CD4-positive, alpha-beta memory T cell (primary cell): ENCODE measurements around the gene AMZ1. TPM values are rescaled to one million over a fixed set of nuclear protein-coding genes. Genes with fewer than 3 reads are reported as not detected.
A peak's percentile ranks its signal among the peaks of the same experiment; 100 is the strongest.

Experiments
- CTCF ChIA-PET: fragments of 350-600 bp; sonication (Branson Sonifier 250); formaldehyde crosslinking; loops from one replicate; lab custom pipeline; 2021; ENCODE audit warnings: inconsistent platforms; ENCODE audit not compliant: partially characterized antibody; lab: Charles Lee
- POLR2A ChIA-PET: fragments of 350-600 bp; sonication (Branson Sonifier 250); formaldehyde crosslinking; loops from one replicate; lab custom pipeline; 2021; ENCODE audit not compliant: partially characterized antibody; lab: Charles Lee
- DNase-seq, 5 donors: peaks; one replicate each; pipeline versions ENCODE4 v3.0.0 to v3.0.0-alpha.2; 2020 to 2022; ENCODE audit warnings: mixed read lengths in 1 of 5
- H3K27ac ChIP-seq: one replicate; pipeline ENCODE4 v1.7.0; 2013; ENCODE audit warnings: low read depth, low read length
- H3K27me3 ChIP-seq: 2 replicates; pipeline ENCODE4 v1.7.0; 2013; ENCODE audit warnings: mild to moderate bottlenecking, low read length, moderate library complexity; ENCODE audit not compliant: insufficient read depth
- H3K36me3 ChIP-seq: 2 replicates; pipeline ENCODE4 v1.7.0; 2013; ENCODE audit warnings: mild to moderate bottlenecking, low read length, moderate library complexity; ENCODE audit not compliant: insufficient read depth
- H3K4me1 ChIP-seq: 2 replicates; pipeline ENCODE4 v1.7.0; 2013; ENCODE audit warnings: mild to moderate bottlenecking, low read length, moderate library complexity; ENCODE audit not compliant: insufficient read depth
- H3K4me3 ChIP-seq, 2 donors: one replicate each; pipeline ENCODE4 v1.7.0; 2013; ENCODE audit warnings: low read length in 2 of 2, mild to moderate bottlenecking in 1 of 2
- H3K9me3 ChIP-seq, 2 donors: one replicate each; pipeline ENCODE4 v1.7.0; 2013; ENCODE audit warnings: low read length in 2 of 2, control low read depth in 1 of 2; ENCODE audit not compliant: control insufficient read depth in 1 of 2
- H3K27ac Mint-ChIP-seq, 7 donors: one replicate each; pipeline ENCODE4 v1.8.0; 2020 to 2021; ENCODE audit warnings: mixed read lengths in 7 of 7, mild to moderate bottlenecking in 6 of 7, inconsistent platforms in 3 of 7, moderate library complexity in 3 of 7
- H3K27me3 Mint-ChIP-seq, 2 donors: one replicate each; pipeline ENCODE4 v1.8.0; 2020 to 2021; ENCODE audit warnings: mixed read lengths in 2 of 2
- H3K36me3 Mint-ChIP-seq, 2 donors: one replicate each; pipeline ENCODE4 v1.8.0; 2020 to 2021; ENCODE audit warnings: mixed read lengths in 2 of 2, inconsistent platforms in 1 of 2, mild to moderate bottlenecking in 1 of 2
- H3K4me1 Mint-ChIP-seq, 4 donors: one replicate each; pipeline ENCODE4 v1.8.0; 2020 to 2021; ENCODE audit warnings: mixed read lengths in 4 of 4, mild to moderate bottlenecking in 1 of 4
- H3K4me3 Mint-ChIP-seq, 8 donors: one replicate each; pipeline ENCODE4 v1.8.0; 2020 to 2021; ENCODE audit warnings: mixed read lengths in 8 of 8, mild to moderate bottlenecking in 7 of 8, moderate library complexity in 6 of 8, inconsistent platforms in 3 of 8
- H3K9me3 Mint-ChIP-seq, 8 donors: one replicate each; pipeline ENCODE4 v1.8.0; 2020 to 2021; ENCODE audit warnings: mixed read lengths in 8 of 8, mild to moderate bottlenecking in 5 of 8, inconsistent platforms in 3 of 8, moderate library complexity in 1 of 8
- intact Hi-C: fragments of 100-400 bp; cut with micrococcal nuclease; formaldehyde crosslinking; loops from one replicate; pipeline ENCODE4 v1.15.1; 2023
- polyA plus RNA-seq, 2 donors: library from polyadenylated mRNA; unstranded; fragments of 300-500 nt; fragmentation: Illumina TruSeq; gene quantifications; one replicate each; pipeline ENCODE4 v1.2.3, GENCODE V29; 2021
- total RNA-seq, 2 experiments: library from RNA; stranded (reverse); gene quantifications; one replicate each; pipeline ENCODE4 v1.2.3, GENCODE V29; 2021

AMZ1 gene
- total and polyA plus RNA-seq, 4 experiments from 2014 or later = 0.15 to 2.0 (median 1.6) TPM; not detected in 1

DNA sequence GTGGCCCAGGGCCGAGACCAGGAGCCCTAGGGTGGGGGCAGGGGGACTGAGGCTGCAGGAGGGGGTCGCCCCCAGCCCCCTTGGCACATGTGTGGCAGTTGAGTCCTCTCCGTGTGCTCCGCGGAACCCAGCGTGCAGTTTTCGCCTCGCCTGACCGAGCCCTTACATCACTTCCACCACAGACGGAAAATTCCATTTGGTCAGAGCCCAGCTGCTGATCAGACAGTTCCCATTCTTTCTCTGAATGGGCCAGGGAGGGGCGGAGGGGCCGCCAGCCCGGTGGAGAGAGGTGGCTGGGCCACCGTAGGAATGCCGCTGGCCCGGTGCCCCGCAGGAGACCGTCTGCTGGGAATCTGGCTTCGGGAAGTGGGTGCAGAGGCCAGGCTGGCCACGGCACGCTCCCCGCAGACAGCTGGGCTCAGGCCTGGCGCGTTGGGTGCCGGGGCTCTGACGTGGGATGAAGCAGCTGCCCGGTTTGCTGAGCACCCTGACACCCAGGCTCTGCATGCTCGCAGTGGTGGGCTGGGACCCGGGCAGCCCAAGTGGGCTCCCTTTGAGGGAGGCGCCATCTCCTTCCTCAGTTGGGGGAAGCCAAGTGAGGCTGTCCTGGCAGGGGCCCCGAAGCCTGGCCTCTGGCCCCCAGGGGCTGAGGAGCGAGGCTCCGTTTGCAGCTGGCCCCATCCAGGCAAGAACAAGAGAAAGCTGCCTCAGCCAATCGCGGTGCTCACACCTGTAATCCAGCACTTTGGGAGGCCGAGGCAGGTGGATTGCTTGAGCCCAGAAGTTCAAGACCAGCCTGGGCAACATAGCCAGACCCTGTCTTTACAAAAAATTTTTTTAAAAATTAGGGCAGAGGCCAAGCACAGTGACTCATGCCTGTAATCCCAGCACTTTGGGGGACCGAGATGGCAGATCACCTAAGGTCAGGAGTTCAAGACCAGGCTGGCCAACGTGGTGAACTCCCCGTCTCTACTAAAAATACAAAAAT lies 46.3 kb upstream of the AMZ1 start:
- DNase-seq = no peak
- Mint-ChIP-seq H3K27ac (no peak overlapping the region), H3K36me3 (peaks cover 0 to 2% of the 10 kb centered on the region in 2 donors), H3K4me3 (no peak overlapping the region), H3K9me3 (no peaks in the 10 kb centered on the region), H3K4me1 (peaks cover 8 to 18% (median 11%) of the 10 kb centered on the region in 4 donors), H3K27me3 (no peaks in the 10 kb centered on the region)
- intact Hi-C loops = no loop called here
- POLR2A ChIA-PET = interaction anchor here (0.7 kb wide), 1 partner anchor 11 kb away, joined by 4 read pairs; no protein-coding TSS in a partner anchor
- peaks cover 14% of the 10 kb centered on the region for H3K4me1 ChIP-seq
- no peak overlapping the region for H3K27ac ChIP-seq
- H3K27me3 ChIP-seq = no peaks in the 10 kb centered on the region
- no peaks in the 10 kb centered on the region for H3K36me3 ChIP-seq
- CTCF ChIA-PET = no interaction called here
- no peaks in the 10 kb centered on the region for H3K9me3 ChIP-seq
- H3K4me3 ChIP-seq = no peak overlapping the region

DNA sequence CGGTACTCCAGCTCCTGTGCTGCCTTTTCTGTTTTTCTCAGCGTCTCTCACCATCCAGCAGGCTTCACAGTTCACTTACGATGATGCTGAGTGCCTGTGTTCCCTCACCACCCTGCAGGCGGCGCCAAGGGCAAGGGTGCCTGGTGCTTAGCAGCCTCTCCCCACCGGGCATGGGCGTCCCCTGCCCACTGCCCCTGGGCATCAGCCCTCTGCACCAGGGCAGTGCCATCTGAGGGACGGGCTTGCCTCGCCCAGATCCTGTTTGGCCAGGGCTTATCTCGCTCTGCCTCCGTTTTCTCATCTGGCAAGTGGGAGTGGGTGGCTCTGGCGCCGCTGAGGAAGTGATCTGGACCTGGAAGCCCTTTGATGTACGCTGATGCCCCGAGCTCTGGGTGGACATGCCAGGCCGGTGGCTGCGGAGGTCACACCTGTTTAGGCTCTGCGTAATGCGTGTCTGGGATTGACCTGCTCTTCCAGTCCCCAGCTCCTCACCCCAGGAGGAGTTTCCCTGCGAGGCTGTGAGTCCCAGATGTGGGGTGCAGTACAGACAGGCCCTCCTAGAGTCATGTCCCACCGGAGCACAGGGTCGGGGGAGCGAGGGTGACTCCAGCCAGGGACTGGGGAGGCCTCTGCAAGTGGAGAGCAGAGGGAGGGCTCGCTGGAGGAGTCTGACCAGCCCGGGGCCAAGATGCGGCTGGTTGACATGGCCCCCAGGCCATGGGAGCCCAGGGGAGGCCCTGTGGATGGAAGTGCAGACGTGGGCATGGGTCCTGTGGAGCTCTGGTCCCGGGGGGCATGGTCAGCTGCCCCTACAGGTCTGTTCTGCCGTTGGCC lies 44.4 kb upstream of the AMZ1 start:
- Mint-ChIP-seq H3K9me3 (no peaks in the 10 kb centered on the region), H3K27ac (no peak overlapping the region), H3K27me3 (no peaks in the 10 kb centered on the region), H3K36me3 (peaks cover 0 to 2% of the 10 kb centered on the region in 2 donors), H3K4me3 (no peak overlapping the region), H3K4me1 (peaks cover 8 to 18% (median 11%) of the 10 kb centered on the region in 4 donors)
- Histone ChIP-seq H3K4me1 (peaks cover 14% of the 10 kb centered on the region), H3K36me3 (no peaks in the 10 kb centered on the region), H3K9me3 (no peaks in the 10 kb centered on the region), H3K4me3 (no peak overlapping the region), H3K27ac (no peak overlapping the region), H3K27me3 (no peaks in the 10 kb centered on the region)
- no peak for DNase-seq
- ChIA-PET POLR2A (no interaction called here), CTCF (no interaction called here)
- intact Hi-C loops = no loop called here

DNA sequence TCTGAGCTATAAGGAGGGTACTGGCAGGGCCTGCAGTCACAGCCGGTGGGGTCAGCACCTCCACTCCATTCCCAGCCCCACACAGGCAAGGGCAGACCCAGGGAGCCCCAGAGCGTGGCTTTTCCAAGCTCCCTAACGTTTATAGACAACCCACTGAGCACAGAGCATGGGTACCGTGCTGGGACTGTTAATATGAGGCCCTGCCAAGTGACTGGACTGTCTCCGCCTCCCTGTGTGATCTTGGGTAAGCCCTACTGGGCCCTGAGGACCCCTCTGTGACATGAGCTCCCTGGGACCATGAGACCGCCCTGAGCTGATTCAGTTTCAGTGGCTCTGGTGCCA lies 43.8 kb upstream of the AMZ1 start:
- ChIA-PET CTCF (interaction anchor here (1.3 kb wide), 1 partner anchor 36 kb away, joined by 3 read pairs; no protein-coding TSS in a partner anchor), POLR2A (no interaction called here)
- H3K4me3 Mint-ChIP-seq = peak overlapping the region in 1 of 8 donors; percentile 29

DNA sequence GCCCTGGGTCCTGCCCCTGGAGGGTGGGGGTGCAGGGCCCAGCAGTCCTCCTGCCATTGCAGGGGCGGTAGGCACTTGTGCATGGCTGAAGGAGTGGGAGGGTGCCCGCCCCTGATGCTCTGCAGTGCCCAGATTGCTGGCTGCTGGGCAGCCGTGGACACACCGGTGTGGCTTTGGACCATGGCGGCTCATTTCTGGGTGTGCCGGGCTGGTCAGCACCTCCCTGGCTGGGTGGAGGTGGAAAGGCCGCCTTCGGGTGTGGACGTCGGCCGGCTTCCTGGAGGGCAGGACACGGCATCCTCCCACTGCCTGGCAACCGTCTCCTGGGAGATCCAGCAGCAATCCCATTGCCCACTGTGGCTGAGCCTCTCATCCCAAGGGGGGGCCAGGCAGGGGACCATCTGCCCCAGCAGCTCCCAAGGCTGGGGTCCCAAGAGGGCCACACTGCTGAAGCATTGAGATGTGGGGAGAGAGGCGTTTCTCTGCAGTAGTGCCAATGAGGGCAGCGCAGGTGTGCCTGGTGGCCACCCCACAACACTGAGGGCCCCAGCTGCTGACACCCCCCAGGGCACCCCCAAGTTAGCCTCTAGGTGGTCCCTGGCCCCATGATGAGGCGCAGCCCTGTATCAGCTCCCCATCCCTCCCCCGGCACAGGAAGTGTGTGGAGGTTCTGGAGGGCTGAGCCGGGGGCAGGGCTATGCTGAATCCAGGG lies 43.3 kb upstream of the AMZ1 start:
- peak overlapping the region; percentile 19 to 88 (median 63) for H3K4me3 Mint-ChIP-seq
- peaks cover 8 to 18% (median 11%) of the 10 kb centered on the region in 4 donors for H3K4me1 Mint-ChIP-seq
- Histone ChIP-seq H3K4me3 (no peak overlapping the region), H3K4me1 (peaks cover 14% of the 10 kb centered on the region), H3K27ac (no peak overlapping the region), H3K9me3 (no peaks in the 10 kb centered on the region), H3K36me3 (no peaks in the 10 kb centered on the region), H3K27me3 (no peaks in the 10 kb centered on the region)
- peak in 1 of 5 donors; percentile 9 for DNase-seq
- POLR2A ChIA-PET = interaction anchor here (0.9 to 1.4 kb wide), 2 partner anchors 30 to 133 kb away, joined by 3 to 4 read pairs; no protein-coding TSS in a partner anchor
- peak overlapping the region in 4 of 7 donors; percentile 18 to 71 (median 49) for H3K27ac Mint-ChIP-seq
- intact Hi-C loops = no loop called here
- H3K27me3 Mint-ChIP-seq = no peaks in the 10 kb centered on the region
- H3K9me3 Mint-ChIP-seq = no peaks in the 10 kb centered on the region
- peaks cover 0 to 2% of the 10 kb centered on the region in 2 donors for H3K36me3 Mint-ChIP-seq
- CTCF ChIA-PET = interaction anchor here (0.6 to 1.3 kb wide), 3 partner anchors 36 to 65 kb away, joined by 3 to 6 read pairs (median 4); no protein-coding TSS in a partner anchor

More for the DNA sequence above, 43.8 kb upstream of the AMZ1 start:
- Mint-ChIP-seq H3K4me1 (peaks cover 8 to 18% (median 11%) of the 10 kb centered on the region in 4 donors), H3K27me3 (no peaks in the 10 kb centered on the region), H3K36me3 (peaks cover 0 to 2% of the 10 kb centered on the region in 2 donors), H3K9me3 (no peaks in the 10 kb centered on the region), H3K27ac (no peak overlapping the region)
- Histone ChIP-seq H3K27me3 (no peaks in the 10 kb centered on the region), H3K27ac (no peak overlapping the region), H3K4me1 (peaks cover 14% of the 10 kb centered on the region), H3K4me3 (no peak overlapping the region), H3K9me3 (no peaks in the 10 kb centered on the region), H3K36me3 (no peaks in the 10 kb centered on the region)
- DNase-seq = no peak
- intact Hi-C loops = no loop called here

DNA sequence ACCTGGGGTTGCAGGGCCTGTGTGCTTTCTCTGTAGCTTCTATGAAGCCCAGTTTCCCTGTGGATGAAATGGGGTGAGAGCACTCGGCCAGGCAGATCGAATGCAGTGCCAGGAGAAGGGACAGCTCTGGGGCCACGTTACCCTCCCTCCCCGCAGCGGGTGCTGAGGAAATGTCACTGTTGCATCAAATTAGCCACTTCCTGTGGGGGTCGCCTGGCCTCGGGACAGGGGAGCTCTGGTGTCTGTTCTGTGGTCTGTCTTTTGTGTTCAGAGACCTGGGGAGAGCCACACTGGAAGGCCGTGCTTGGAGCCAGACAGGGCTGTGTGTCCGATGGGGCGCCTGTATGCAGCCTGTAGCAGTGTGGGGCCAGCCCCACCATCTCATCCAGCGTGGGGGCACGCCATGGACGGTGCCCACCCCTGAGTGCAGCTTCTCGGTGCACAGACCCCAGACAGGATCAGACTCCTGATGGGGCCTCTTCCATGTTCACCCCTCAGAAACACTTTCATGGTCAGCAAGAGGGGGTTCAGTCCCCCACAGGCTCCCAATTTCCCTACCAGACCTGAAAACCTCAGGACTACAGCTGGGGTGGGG lies 42.6 kb upstream of the AMZ1 start:
- ChIA-PET POLR2A (interaction anchor here (0.9 to 1.4 kb wide), 2 partner anchors 31 to 134 kb away, joined by 3 to 4 read pairs; no protein-coding TSS in a partner anchor), CTCF (interaction anchor here (0.6 to 1.3 kb wide), 3 partner anchors 37 to 64 kb away, joined by 3 to 6 read pairs (median 4); no protein-coding TSS in a partner anchor)
- Mint-ChIP-seq H3K27ac (peak overlapping the region in 5 of 7 donors; percentile 18 to 68 (median 52)), H3K36me3 (peaks cover 0 to 2% of the 10 kb centered on the region in 2 donors), H3K4me3 (peak overlapping the region in 7 of 8 donors; percentile 19 to 88 (median 67)), H3K27me3 (no peaks in the 10 kb centered on the region), H3K4me1 (peaks cover 8 to 18% (median 11%) of the 10 kb centered on the region in 4 donors), H3K9me3 (no peaks in the 10 kb centered on the region)
- H3K4me3 ChIP-seq = no peak overlapping the region
- H3K9me3 ChIP-seq = no peaks in the 10 kb centered on the region
- peaks cover 14% of the 10 kb centered on the region for H3K4me1 ChIP-seq
- intact Hi-C loops = no loop called here
- peak in 3 of 5 donors; percentile 15 to 34 (median 23) for DNase-seq
- H3K27ac ChIP-seq = no peak overlapping the region
- H3K36me3 ChIP-seq = no peaks in the 10 kb centered on the region
- no peaks in the 10 kb centered on the region for H3K27me3 ChIP-seq

DNA sequence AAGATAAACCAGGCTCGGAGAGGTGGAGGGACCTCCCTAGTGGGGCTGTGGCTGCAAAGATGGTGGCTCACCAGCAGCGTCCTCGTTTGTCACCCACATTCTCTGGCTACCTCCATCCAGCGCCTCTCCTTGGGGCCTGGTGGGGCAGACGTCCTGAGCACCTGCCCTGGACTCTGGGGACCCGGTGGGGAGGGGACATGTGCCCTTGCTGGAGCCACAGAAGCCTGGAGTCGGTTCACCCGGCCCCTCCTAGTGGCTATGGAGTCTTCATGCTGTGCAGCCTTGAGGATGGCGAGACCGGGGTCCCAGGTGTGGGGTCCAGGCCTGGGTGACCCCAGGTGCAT lies 41.7 kb upstream of the AMZ1 start:
- DNase-seq = no peak
- no peaks in the 10 kb centered on the region for H3K27me3 Mint-ChIP-seq
- H3K36me3 Mint-ChIP-seq = peaks cover 0 to 2% of the 10 kb centered on the region in 2 donors
- H3K9me3 Mint-ChIP-seq = no peaks in the 10 kb centered on the region
- H3K4me1 Mint-ChIP-seq = peaks cover 8 to 18% (median 11%) of the 10 kb centered on the region in 4 donors
- Histone ChIP-seq H3K9me3 (no peaks in the 10 kb centered on the region), H3K4me3 (no peak overlapping the region), H3K27ac (no peak overlapping the region), H3K27me3 (no peaks in the 10 kb centered on the region), H3K4me1 (peaks cover 14% of the 10 kb centered on the region), H3K36me3 (no peaks in the 10 kb centered on the region)
- no peak overlapping the region for H3K27ac Mint-ChIP-seq
- intact Hi-C loops = no loop called here
- POLR2A ChIA-PET = interaction anchor here (1.4 kb wide), 1 partner anchor 135 kb away, joined by 4 read pairs; no protein-coding TSS in a partner anchor
- CTCF ChIA-PET = no interaction called here
- no peak overlapping the region for H3K4me3 Mint-ChIP-seq
